GM20000 (cell line): ENCODE results near the gene MBD2.
A peak's percentile ranks its signal among the peaks of the same experiment; 100 is the strongest.

Experiments
- DNase-seq: peaks from one replicate; pipeline ENCODE4 v3.0.0; 2012; ENCODE audit warnings: low spot score
- CTCF ChIP-seq: IDR thresholded peaks from 2 replicates; pipeline ENCODE4 v1.5.1; 2012; ENCODE audit warnings: mild to moderate bottlenecking, control low read depth; ENCODE audit errors: extremely low read depth, missing control alignments

MBD2 gene

GRCh38 chr18:54235871-54236270, 11.4 kb upstream of the MBD2 start:
- TF ChIP-seq CTCF: no peak

GRCh38 chr18:54233747-54234146, 9.3 kb upstream of the MBD2 start:
- no peak for DNase-seq
- no peak for TF ChIP-seq CTCF

More at GRCh38 chr18:54235871-54236270, 11.4 kb upstream of the MBD2 start:
- no peak for DNase-seq

- TF ChIP-seq CTCF: no peak
- no peak for DNase-seq
Measured at GRCh38 chr18:54233228-54233625, 8.8 kb upstream of the MBD2 start.

- no peak for TF ChIP-seq CTCF
- no peak for DNase-seq
Measured at GRCh38 chr18:54232485-54233227, 8.2 kb upstream of the MBD2 start.

GRCh38 chr18:54229421-54230059, 5.1 kb upstream of the MBD2 start:
- peak; percentile 35 for DNase-seq
- no peak for TF ChIP-seq CTCF

GRCh38 chr18:54228364-54228763, 3.9 kb upstream of the MBD2 start:
- no peak for DNase-seq
- TF ChIP-seq CTCF: no peak

GRCh38 chr18:54223568-54224241, 764 bp downstream of the MBD2 start:
- DNase-seq: peak; percentile 38
- no peak for TF ChIP-seq CTCF
